BE2C (cell line): ENCODE data around the gene DDX19B. TPM values are rescaled to one million over a fixed set of nuclear protein-coding genes. Genes with fewer than 3 reads are reported as not detected.
"Not testable (repeated sequence)": the region's sequence is repeated elsewhere in the genome, so short reads cannot be mapped to it uniquely, and the experiment has no call there.

ENCODE experiments used
- DNase-seq: peaks from one replicate; pipeline ENCODE4 v3.0.0-alpha.2; 2020
- H3K27me3 ChIP-seq: fragments of 250-450 bp; sonication (Bioruptor Pico); 2 replicates; pipeline ENCODE4 v1.5.1; 2020; ENCODE audit warnings: mild to moderate bottlenecking
- H3K36me3 ChIP-seq: fragments of 250-450 bp; sonication (Bioruptor Pico); 2 replicates; pipeline ENCODE4 v1.5.1; 2020; ENCODE audit warnings: mild to moderate bottlenecking
- H3K4me1 ChIP-seq: fragments of 250-450 bp; sonication (Bioruptor Pico); 2 replicates; pipeline ENCODE4 v1.5.1; 2020
- H3K4me3 ChIP-seq: 2 replicates; pipeline ENCODE4 v1.5.1; 2011; ENCODE audit warnings: low read depth, low read length
- H3K9me3 ChIP-seq: fragments of 250-450 bp; sonication (Bioruptor Pico); 2 replicates; pipeline ENCODE4 v1.5.1; 2020
- polyA plus RNA-seq: library from polyadenylated mRNA; unstranded; fragments of >200 nt; gene quantifications from one replicate; pipeline ENCODE4 v1.2.1, GENCODE V29; 2012; ENCODE audit warnings: low read depth, missing spikeins; ENCODE audit not compliant: insufficient read length, insufficient read depth
- TF ChIP-seq, protein P1 (sequence below): IDR thresholded peaks from 2 replicates; pipeline ENCODE4 v1.5.1; 2012; ENCODE audit warnings: mild to moderate bottlenecking, low read depth, low read length

Gene DDX19B
- polyA plus RNA-seq = 58.7 TPM

DNA sequence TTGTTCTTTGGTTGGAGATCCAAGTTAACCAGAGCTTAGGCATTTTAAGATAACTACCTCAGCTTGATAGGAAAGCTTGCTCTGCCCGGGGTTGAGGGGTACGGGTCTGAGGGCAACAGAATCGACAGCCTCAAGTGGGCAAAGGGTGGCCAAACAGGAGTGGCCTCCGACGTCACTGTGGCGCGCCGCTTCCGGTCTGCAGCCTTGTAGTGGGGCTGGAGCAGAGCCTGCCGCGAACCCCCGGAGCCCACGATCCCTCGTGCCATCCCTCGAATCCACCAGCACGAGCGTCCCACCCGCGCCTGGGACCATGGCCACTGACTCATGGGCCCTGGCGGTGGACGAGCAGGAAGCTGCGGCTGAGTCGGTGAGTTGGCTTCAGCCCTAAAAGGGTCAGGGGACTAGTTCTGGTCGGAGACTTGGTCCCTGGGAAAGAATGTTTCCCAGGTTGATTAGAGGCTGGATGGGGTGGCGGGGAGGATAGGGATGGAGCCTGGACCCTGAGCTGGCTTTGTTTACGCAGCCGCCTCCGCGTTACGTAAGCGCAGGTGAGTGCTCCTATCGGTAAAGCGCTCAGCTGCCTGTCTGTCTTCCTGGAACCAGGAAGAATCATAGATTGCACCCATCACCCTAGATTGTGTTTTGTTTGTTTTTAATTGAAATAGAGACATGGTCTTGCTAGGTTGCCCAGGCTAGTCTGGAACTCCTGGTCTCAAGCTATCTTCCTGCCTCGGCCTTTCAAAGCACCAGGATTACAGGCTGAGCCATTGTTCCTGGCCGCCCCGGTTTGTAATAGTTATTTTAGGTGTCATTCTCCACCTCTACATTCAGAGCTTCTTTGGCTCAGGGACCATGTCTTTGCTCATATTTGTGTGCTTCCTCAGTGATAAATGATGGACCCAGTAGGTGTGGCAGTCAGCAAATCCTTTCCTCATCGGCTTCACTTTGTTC is at the start of gene DDX19B:
DDX19B (plus strand) TSS at position 199 of the 951 bp plus-strand sequence; CDS start at position 311, 112 bp downstream.
- no peaks in the 10 kb centered on the region for H3K4me1 ChIP-seq
- peak within 1 kb of the TSS; percentile 90 for H3K4me3 ChIP-seq
- H3K9me3 ChIP-seq = no peaks in the 10 kb centered on the region; the same call in 1 of the 2 replicates
- peaks cover 7% of the 10 kb centered on the region for H3K36me3 ChIP-seq
- DNase-seq = peak; percentile 77
- H3K27me3 ChIP-seq = no peaks in the 10 kb centered on the region
- TF ChIP-seq, protein P1, sequence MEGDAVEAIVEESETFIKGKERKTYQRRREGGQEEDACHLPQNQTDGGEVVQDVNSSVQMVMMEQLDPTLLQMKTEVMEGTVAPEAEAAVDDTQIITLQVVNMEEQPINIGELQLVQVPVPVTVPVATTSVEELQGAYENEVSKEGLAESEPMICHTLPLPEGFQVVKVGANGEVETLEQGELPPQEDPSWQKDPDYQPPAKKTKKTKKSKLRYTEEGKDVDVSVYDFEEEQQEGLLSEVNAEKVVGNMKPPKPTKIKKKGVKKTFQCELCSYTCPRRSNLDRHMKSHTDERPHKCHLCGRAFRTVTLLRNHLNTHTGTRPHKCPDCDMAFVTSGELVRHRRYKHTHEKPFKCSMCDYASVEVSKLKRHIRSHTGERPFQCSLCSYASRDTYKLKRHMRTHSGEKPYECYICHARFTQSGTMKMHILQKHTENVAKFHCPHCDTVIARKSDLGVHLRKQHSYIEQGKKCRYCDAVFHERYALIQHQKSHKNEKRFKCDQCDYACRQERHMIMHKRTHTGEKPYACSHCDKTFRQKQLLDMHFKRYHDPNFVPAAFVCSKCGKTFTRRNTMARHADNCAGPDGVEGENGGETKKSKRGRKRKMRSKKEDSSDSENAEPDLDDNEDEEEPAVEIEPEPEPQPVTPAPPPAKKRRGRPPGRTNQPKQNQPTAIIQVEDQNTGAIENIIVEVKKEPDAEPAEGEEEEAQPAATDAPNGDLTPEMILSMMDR = no peak

DNA sequence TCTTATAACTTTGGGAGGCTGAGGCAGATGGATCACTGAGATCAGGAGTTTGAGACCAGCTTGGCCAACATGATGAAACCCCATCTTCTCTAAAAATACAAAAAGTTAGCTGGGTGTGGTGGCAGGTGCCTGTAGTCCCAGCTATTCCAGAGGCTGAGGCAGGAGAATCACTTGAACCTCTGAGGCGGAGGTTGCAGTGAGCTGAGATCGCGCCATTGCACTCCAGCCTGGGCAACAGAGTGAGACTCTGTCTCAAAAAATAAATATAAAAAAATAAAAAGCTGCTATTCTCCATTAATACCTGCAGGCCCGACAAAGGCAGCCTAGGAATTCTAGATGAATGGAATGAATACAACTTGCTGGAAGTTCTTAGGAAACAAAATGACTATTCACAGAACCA is 49.3 kb upstream of the DDX19B start:
- peaks cover 37% of the 10 kb centered on the region for H3K36me3 ChIP-seq
- not testable (repeated sequence) for DNase-seq, H3K27me3 ChIP-seq, H3K4me1 ChIP-seq, H3K9me3 ChIP-seq
- H3K4me3 ChIP-seq = peak overlapping the region; percentile 80

DNA sequence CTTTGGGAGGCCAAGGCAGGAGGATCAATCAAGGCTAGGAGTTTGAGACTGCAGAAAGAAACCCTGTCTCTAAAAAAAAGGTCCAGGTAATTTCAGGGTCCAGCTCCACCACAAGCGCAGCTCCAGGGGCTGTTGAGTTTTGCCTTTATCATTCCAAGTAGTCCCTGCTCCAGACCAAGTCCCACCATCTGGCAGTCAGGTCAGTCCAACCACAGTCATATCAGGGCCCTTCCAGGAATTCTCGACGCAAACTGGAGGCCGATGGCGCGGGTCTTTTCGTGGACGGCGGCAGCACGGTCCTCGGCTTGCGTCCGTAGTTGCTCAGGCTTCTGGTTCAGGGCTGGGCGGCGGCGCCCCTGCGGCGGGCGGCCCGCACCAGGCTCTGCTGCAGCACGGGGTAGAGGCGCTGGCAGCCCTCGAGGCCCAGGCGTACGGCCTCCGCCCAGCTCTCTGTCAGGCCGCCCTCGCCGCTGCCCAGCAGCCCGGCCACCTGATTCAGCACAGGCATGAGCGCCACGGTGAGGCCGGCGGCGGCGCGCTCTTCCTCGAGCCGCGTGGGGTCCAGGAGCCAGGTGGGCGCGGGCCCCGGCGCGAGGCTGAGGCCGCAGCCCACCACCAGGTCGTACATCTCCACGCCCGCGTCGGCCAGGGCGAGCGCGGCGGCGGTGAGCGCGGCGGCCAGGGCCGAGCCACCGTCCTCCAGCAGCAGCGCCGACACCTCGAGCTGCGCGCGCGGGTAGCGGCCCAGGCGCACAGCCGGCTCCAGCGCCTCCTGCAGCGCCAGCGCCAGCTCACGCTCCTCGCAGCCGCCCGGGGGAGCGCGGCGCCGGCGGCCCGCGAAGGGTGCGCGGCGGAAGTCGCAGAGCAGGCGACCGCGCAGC is 48.0 kb upstream of the DDX19B start:
- H3K9me3 ChIP-seq = no peaks in the 10 kb centered on the region
- TF ChIP-seq, protein P1 = no peak
- DNase-seq = peak; percentile 55
- no peaks in the 10 kb centered on the region for H3K27me3 ChIP-seq
- H3K4me1 ChIP-seq = no peaks in the 10 kb centered on the region; the same call in 1 of the 2 replicates
- peak overlapping the region; percentile 80 for H3K4me3 ChIP-seq
- peaks cover 46% of the 10 kb centered on the region for H3K36me3 ChIP-seq

DNA sequence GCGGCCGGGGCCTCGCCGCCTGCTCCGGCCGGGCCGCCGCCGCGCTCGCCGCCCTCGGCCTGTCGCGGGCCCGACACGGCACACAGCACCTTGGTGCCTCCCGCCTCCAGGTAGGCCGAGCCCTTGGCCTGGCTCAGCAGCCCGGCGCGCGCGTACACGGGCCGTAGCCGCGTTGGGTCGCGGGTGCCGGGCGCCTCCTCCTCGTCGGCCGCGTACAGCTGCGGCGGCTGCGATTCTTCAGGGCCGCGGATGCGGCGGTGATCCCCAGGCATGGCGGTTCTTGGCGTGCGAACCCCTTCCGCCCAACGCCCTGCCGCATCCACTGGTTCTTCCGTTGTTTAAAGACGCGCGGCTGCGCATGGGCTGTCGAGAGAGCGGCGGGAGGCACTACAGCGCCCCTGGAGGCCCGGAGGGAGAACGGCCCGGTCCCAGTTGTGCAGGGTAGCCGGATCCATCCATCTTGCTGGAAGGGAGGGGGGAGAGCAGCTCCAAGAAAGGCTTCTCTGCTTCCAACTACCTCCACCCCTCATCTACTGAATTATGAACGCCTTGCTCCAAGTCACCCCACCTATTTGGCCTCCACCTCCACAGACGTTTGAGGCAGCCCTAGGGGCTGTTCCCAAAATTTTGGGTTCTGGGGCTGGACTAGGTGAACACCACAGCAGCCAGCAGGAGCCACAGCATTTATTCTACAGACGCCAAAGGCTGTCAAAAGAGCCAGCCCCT is 47.2 kb upstream of the DDX19B start, which contains the start of gene EXOSC6:
EXOSC6 (minus strand) TSS at position 312 of the 726 bp plus-strand sequence; CDS start at position 272, 40 bp downstream.
- H3K4me1 ChIP-seq = no peaks in the 10 kb centered on the region; the same call in 1 of the 2 replicates
- TF ChIP-seq, protein P1 = peak; percentile 89
- no peaks in the 10 kb centered on the region for H3K27me3 ChIP-seq
- peak; percentile 96 for DNase-seq
- peaks cover 54% of the 10 kb centered on the region for H3K36me3 ChIP-seq
- no peaks in the 10 kb centered on the region for H3K9me3 ChIP-seq
- H3K4me3 ChIP-seq = peak within 1 kb of the TSS; percentile 80

DNA sequence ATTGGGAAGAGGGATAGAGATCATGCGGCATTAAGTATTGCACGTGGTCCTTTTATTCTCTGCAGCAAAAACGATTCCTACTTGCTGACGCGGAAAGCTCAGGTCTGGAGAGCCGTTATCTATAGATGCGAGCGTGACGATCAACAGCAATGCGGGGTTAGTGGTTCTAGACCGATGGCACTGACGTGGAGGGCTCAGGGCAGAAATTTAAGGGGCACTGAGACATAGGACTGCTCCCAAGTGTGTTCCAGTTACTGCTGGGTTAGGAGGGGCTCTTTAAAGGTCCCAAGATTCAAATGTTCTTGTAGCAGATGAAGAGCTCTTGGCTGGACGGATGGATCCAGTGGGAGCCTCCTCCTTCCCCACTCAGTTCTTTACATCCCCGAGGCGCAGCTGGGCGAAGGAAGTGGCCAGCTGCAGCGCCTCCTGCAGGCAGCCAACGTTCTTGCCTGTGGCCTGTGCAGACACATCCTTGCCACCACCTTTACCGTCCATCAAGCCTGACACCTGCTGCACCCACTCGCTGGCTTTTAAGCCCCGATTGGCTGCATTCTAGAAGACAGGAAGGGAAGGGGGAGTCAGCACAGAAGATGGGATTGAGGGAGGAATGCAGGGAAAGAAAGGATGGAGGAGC is 46.5 kb upstream of the DDX19B start:
- TF ChIP-seq, protein P1 = peak; percentile 71
- Histone ChIP-seq H3K4me3 (no peak overlapping the region), H3K36me3 (peaks cover 59% of the 10 kb centered on the region), H3K4me1 (no peaks in the 10 kb centered on the region; the same call in 1 of the 2 replicates), H3K9me3 (no peaks in the 10 kb centered on the region), H3K27me3 (no peaks in the 10 kb centered on the region)
- DNase-seq = peak; percentile 67
